Pancreas (tissue), 10 donors: ENCODE results near the gene SMYD3. TPM values are rescaled to one million over a fixed set of nuclear protein-coding genes. Genes with fewer than 3 reads are reported as not detected.

Experiments used
- ATAC-seq, 4 donors: fragments of 200-7000 bp; cut with Tn5 transposase; one replicate each; pipeline versions ENCODE4 v1.8.0 to v1.9.1; 2020; ENCODE audit warnings: mild to moderate bottlenecking in 4 of 4, moderate library complexity in 4 of 4
- DNase-seq, 6 donors: peaks; one replicate each; pipeline ENCODE4 v3.0.0-alpha.2; 2020
- FAIRE-seq: peaks from 2 replicates; lab custom pipeline; 2012; peaks lifted over from hg19 to GRCh38; lab: Jason Lieb, UNC
- H3K27ac ChIP-seq, 4 donors: fragments of 200-600 bp; sonication (generic); 1 replicate in 3 of 4; 2 replicates in 1 of 4; pipeline versions ENCODE4 v1.5.0 to v1.8.0; 2020
- H3K27me3 ChIP-seq, 4 donors: fragments of 200-600 bp; one replicate each; pipeline ENCODE4 v1.8.0; 2021
- H3K36me3 ChIP-seq, 3 donors: fragments of 200-600 bp; sonication (generic) in 1 of 3; one replicate each; pipeline versions ENCODE4 v1.5.0 to v1.8.0; 2020 to 2021
- H3K4me1 ChIP-seq, 3 donors: fragments of 200-600 bp; one replicate each; pipeline ENCODE4 v1.8.0; 2021
- H3K4me3 ChIP-seq, 4 donors: fragments of 200-600 bp; sonication (generic) in 2 of 4; one replicate each; pipeline versions ENCODE4 v1.5.0 to v1.8.0; 2020 to 2021
- H3K9me3 ChIP-seq, 4 donors: fragments of 200-600 bp; one replicate each; pipeline ENCODE4 v1.8.0; 2021
- WGBS, 2 donors: extraction: QIAGEN DNeasy Blood & Tissue Kit; methylation state at CpG; one replicate each; pipeline ENCODE4 v1.1.7; 2013; 5-methylcytosine and 5-hydroxymethylcytosine counted together
- intact Hi-C, 3 donors: fragments of 100-400 bp; cut with DNase I; formaldehyde crosslinking; loops; one replicate each; pipeline versions ENCODE4 v1.11.1 to v1.14.2; 2022
- polyA plus RNA-seq, 2 donors: library from polyadenylated mRNA; stranded (reverse); fragments of 200-250 nt; gene quantifications; one replicate each; pipeline ENCODE4 v1.2.3, GENCODE V29; 2013
- total RNA-seq, 6 donors: library from RNA; stranded (reverse); fragmentation: NEBNext Ultra II Directional in 4 of 6; extraction: Animal tissue kit (Norgen Biotek cat#: 25700) in 4 of 6; gene quantifications; one replicate each; pipeline versions ENCODE4 v1.2.1 to v1.2.4, GENCODE V29; 2021 to 2023
- TF ChIP-seq, protein P1 (sequence below), 4 donors: fragments of 200-600 bp; sonication (generic) in 3 of 4; IDR thresholded peaks; one replicate each; pipeline versions ENCODE4 v1.5.0 to v1.8.0; 2021; ENCODE audit warnings: antibody characterized with exemption in 4 of 4
- donor health status: healthy with polysubstance abuse.
- donor health status: DM: no; HTN: no; CAD: no; lungs with moderate emphysema.
- donor health status: DM: no; HTN: no; CAD: no.
- donor health status: control.
- donor health status: control.
- donor health status: Bipolar disorder and iron deficiency.
- donor health status: DM: yes; HTN: yes; CAD: no.
- donor health status: DM: no; HTN: no; CAD: no.
- donor health status: DM: no; HTN: no; CAD: no.
- donor health status: DM: yes; HTN: yes; CAD: no.

SMYD3 gene
- total and polyA plus RNA-seq, 8 donors, result 4.6 to 10.5 (median 6.7) TPM

DNA sequence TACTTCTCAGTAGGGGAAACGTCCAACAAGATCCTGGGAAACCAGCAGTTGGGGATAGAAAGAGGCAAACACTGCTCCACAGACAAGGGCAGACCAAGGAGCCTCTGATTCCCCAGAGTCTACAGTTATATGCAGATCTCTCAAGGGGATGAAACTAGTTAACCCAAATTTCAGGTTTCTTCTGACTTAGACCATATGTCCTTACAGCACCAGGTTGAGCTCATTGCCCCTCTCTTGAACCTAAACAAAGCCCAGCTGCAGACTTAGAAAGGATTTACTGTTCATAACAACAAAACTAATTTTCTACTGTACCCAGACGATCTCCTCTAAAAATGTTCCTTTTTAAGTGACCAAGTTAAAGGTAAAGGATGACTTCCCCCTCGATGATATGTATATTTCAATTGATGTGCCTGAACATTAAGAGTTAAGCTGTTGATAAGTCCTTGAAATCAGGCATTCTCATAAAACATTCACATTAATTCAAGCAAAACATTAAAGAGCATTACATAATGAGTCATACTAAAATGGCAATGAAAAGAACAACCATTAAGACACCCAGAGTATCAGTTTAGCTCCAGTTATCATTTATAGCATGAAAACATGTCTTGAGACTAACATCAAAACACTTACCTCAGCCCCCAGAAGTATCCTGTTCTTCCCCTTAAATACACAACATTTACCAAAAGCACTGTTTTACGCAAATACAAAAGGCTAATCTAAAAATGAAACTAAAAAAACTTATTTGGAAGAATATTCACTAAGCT lies 24.1 kb downstream of the SMYD3 start:
- H3K9me3 ChIP-seq, result no peaks in the 10 kb centered on the region
- intact Hi-C loops, result no loop called here
- H3K4me1 ChIP-seq, result peaks cover 0 to 5% (median 2%) of the 10 kb centered on the region in 3 donors
- TF ChIP-seq, protein P1, sequence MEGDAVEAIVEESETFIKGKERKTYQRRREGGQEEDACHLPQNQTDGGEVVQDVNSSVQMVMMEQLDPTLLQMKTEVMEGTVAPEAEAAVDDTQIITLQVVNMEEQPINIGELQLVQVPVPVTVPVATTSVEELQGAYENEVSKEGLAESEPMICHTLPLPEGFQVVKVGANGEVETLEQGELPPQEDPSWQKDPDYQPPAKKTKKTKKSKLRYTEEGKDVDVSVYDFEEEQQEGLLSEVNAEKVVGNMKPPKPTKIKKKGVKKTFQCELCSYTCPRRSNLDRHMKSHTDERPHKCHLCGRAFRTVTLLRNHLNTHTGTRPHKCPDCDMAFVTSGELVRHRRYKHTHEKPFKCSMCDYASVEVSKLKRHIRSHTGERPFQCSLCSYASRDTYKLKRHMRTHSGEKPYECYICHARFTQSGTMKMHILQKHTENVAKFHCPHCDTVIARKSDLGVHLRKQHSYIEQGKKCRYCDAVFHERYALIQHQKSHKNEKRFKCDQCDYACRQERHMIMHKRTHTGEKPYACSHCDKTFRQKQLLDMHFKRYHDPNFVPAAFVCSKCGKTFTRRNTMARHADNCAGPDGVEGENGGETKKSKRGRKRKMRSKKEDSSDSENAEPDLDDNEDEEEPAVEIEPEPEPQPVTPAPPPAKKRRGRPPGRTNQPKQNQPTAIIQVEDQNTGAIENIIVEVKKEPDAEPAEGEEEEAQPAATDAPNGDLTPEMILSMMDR (IDR thresholded peaks at IDR 0.05), result no peak
- H3K4me3 ChIP-seq, result no peak overlapping the region
- ATAC-seq (peak in 1 of 4 donors; percentile 44), DNase-seq (no peak), FAIRE-seq (no peak)
- H3K27me3 ChIP-seq, result no peaks in the 10 kb centered on the region
- no peaks in the 10 kb centered on the region for H3K36me3 ChIP-seq
- no peak overlapping the region for H3K27ac ChIP-seq
- WGBS, 2 donors, result 47% methylated on average over 4 of the region's 4 CpGs

GRCh38 chr1:246479061-246479460 lies 28.0 kb downstream of the SMYD3 start:
- H3K4me1 ChIP-seq, result peaks cover 0 to 5% (median 2%) of the 10 kb centered on the region in 3 donors
- H3K27ac ChIP-seq, result no peak overlapping the region
- FAIRE-seq (no peak), DNase-seq (no peak), ATAC-seq (no peak)
- intact Hi-C loops, result no loop called here
- H3K36me3 ChIP-seq, result no peaks in the 10 kb centered on the region
- H3K4me3 ChIP-seq, result no peak overlapping the region
- TF ChIP-seq, protein P1 (IDR thresholded peaks at IDR 0.05), result no peak
- H3K9me3 ChIP-seq, result no peaks in the 10 kb centered on the region
- H3K27me3 ChIP-seq, result no peaks in the 10 kb centered on the region
- 85 to 97% methylated on average over 2 of the region's 2 CpGs for WGBS, 2 donors

- TF ChIP-seq, protein P1 (IDR thresholded peaks at IDR 0.05), result no peak
- Histone ChIP-seq H3K4me3 (no peak overlapping the region), H3K4me1 (no peaks in the 10 kb centered on the region), H3K9me3 (no peaks in the 10 kb centered on the region), H3K27me3 (no peaks in the 10 kb centered on the region), H3K27ac (no peak overlapping the region), H3K36me3 (no peaks in the 10 kb centered on the region)
- 86 to 87% methylated on average over 2 of the region's 2 CpGs for WGBS, 2 donors
- no peak for ATAC-seq
- intact Hi-C loops, result no loop called here
- DNase-seq, result no peak
- FAIRE-seq, result no peak
Observed at GRCh38 chr1:246477634-246478033, 29.4 kb downstream of the SMYD3 start.

DNA sequence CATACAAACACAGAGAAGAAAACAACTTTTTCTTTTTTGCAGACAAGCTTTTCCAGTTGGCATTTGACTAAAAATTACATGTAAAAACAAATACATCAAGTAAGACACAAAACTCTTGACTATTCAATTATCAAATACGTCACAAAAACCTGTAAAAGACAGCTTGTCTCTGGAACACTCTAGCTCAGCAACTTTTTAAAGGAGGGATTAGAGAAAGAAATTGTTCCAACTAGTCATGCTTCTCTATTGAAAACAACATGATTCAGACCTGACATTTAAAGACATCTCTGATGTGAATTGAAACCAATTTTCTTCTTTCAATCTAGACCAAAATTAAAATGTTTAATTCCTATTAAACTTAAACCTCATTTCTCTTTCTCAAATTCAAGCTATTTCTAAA lies 30.3 kb downstream of the SMYD3 start:
- ATAC-seq (no peak), DNase-seq (no peak), FAIRE-seq (no peak)
- H3K4me1 ChIP-seq, result no peaks in the 10 kb centered on the region
- H3K27me3 ChIP-seq, result no peaks in the 10 kb centered on the region
- TF ChIP-seq, protein P1 (IDR thresholded peaks at IDR 0.05), result no peak
- 45 to 56% methylated on average over 1 of the region's 1 CpG for WGBS, 2 donors
- intact Hi-C loops, result no loop called here
- H3K27ac ChIP-seq, result no peak overlapping the region
- no peak overlapping the region for H3K4me3 ChIP-seq
- H3K36me3 ChIP-seq, result no peaks in the 10 kb centered on the region
- no peaks in the 10 kb centered on the region for H3K9me3 ChIP-seq

DNA sequence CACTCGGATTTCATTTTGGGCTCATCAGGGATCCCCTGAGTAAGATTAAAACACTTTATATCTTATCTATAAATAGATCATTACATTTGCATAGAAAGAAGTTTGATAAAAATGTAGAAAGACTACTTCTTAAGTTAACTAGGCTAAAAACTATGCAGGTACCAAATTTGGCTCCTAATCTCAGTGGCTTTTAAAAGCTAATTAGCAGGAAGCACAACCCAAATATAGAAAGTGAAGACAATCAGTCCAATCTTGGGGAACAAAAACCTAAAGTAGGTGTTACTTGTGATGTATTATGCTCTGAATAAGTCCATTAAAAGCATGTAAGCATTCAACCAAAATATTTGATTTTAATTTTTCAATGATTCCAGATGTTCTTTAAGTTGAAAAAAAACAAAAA lies 35.4 kb downstream of the SMYD3 start:
- Histone ChIP-seq H3K27ac (no peak overlapping the region), H3K4me3 (no peak overlapping the region), H3K4me1 (no peaks in the 10 kb centered on the region), H3K27me3 (no peaks in the 10 kb centered on the region), H3K36me3 (no peaks in the 10 kb centered on the region), H3K9me3 (no peaks in the 10 kb centered on the region)
- ATAC-seq (no peak), DNase-seq (no peak), FAIRE-seq (no peak)
- WGBS, 2 donors, result 83 to 88% methylated on average over 1 of the region's 1 CpG
- TF ChIP-seq, protein P1 (IDR thresholded peaks at IDR 0.05), result no peak
- intact Hi-C loops, result no loop called here
